K562 (cell line): Measurements from ENCODE around the gene SLC26A1.

Experiments
- CTCF ChIP-seq, 3 experiments: IDR thresholded peaks in 2 of 3; conservative IDR thresholded peaks in 1 of 3; 2 replicates each; pipeline ENCODE4 v1.5.1; 2011 to 2012; ENCODE audit warnings: low read length in 3 of 3, mild to moderate bottlenecking in 3 of 3, control low read depth in 2 of 3, improper control_type of control experiment in 1 of 3, inconsistent platforms in 1 of 3, low read depth in 1 of 3, mixed read lengths in 1 of 3, moderate library complexity in 1 of 3; ENCODE audit not compliant: insufficient read depth in 2 of 3
- FOXO4 ChIP-seq: fragments of 450-650 bp; formaldehyde crosslinking; IDR thresholded peaks from 2 replicates; pipeline ENCODE4 v1.4.0; 2020; ENCODE audit warnings: mild to moderate bottlenecking, moderate library complexity
- ZKSCAN8 ChIP-seq: fragments of 200-800 bp; sonication (Bioruptor generic); IDR thresholded peaks from 2 replicates; pipeline ENCODE4 v1.6.1; 2016; ENCODE audit warnings: missing genetic modification characterization, missing compliant biosample characterization

DNA sequence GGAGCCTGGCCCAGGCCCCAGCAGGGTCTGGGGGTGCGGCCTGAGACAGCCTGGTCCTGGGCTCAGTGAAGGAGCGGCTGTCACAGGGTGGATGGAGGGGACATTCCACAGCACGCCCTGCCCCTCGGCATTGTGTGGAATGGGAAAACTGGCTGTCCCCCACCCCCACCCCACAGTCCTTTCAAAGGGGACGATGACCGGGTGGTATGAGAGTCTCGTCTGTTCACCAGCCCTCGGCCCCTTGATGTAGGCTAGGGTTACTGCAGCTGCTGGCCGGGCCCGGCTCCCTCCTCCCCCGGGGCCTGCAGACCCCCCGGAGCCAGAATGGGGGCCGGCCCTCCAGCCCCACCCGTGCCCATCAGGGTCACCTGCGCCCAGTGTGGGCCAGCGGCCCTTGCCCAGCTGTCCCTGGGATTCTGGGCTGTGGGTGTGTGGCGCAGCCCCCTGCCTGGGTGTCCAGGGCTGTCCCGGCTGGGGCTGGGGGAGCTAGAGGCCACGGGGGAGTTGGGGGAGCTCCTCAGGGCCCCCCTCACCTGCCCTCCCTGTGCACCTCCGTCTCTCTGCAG lies 30.0 kb upstream of the SLC26A1 start:
- no peak for TF ChIP-seq ZKSCAN8
- no peak for TF ChIP-seq CTCF (IDR thresholded peaks at IDR 0.05 in 2 of 3, conservative IDR thresholded peaks at IDR 0.05 in 1 of 3; ENCODE audit: insufficient read depth in 2 of 3, low read depth in 1 of 3, low read length in 3 of 3)
- no peak for TF ChIP-seq FOXO4 (CRISPR knock-in tag)
